RWPE2 (cell line): ENCODE results near the gene PFKP.

Experiments used
- ATAC-seq: fragments of 200-7000 bp; cut with Tn5 transposase; 3 replicates; pipeline ENCODE4 v1.9.1; 2021; ENCODE audit warnings: low read depth
- DNase-seq: peaks from one replicate; pipeline ENCODE4 v3.0.0-alpha.2; 2020; ENCODE audit warnings: low spot score
- H3K27ac ChIP-seq: fragments of 450-650 bp; 2 replicates; pipeline ENCODE4 v1.5.1; 2017; ENCODE audit warnings: mild to moderate bottlenecking; ENCODE audit not compliant: poor library complexity, severe bottlenecking
- H3K27me3 ChIP-seq: fragments of 250-450 bp; sonication (Bioruptor Pico); 2 replicates; pipeline ENCODE4 v1.5.1; 2021; ENCODE audit warnings: mild to moderate bottlenecking, moderate library complexity; ENCODE audit not compliant: insufficient read depth, poor library complexity, severe bottlenecking
- H3K36me3 ChIP-seq: fragments of 250-450 bp; sonication (Bioruptor Pico); 2 replicates; pipeline ENCODE4 v1.5.1; 2020; ENCODE audit warnings: low read depth, mild to moderate bottlenecking, moderate library complexity
- H3K4me1 ChIP-seq: fragments of 250-450 bp; sonication (Bioruptor Pico); 2 replicates; pipeline ENCODE4 v1.5.1; 2021; ENCODE audit warnings: mild to moderate bottlenecking, moderate library complexity; ENCODE audit not compliant: insufficient read depth, poor library complexity, severe bottlenecking
- H3K4me3 ChIP-seq: fragments of 250-450 bp; sonication (Bioruptor Pico); 2 replicates; pipeline ENCODE4 v1.5.1; 2021; ENCODE audit warnings: mild to moderate bottlenecking, moderate library complexity; ENCODE audit not compliant: severe bottlenecking
- H3K9me3 ChIP-seq: fragments of 250-450 bp; sonication (Bioruptor Pico); 2 replicates; pipeline ENCODE4 v1.5.1; 2021; ENCODE audit warnings: mild to moderate bottlenecking, moderate library complexity; ENCODE audit not compliant: severe bottlenecking
- CTCF ChIP-seq: fragments of 450-650 bp; IDR thresholded peaks from one replicate; pipeline ENCODE4 v1.5.1; 2017; ENCODE audit warnings: mild to moderate bottlenecking, moderate library complexity; ENCODE audit not compliant: poor library complexity, severe bottlenecking

Gene PFKP

GRCh38 chr10:3099291-3100092 is 32.1 kb downstream of the PFKP start:
- Histone ChIP-seq H3K9me3 (no peaks in the 10 kb centered on the region), H3K27me3 (no peaks in the 10 kb centered on the region), H3K4me3 (no peak overlapping the region), H3K4me1 (peaks cover 45% of the 10 kb centered on the region), H3K36me3 (peaks cover 75% of the 10 kb centered on the region), H3K27ac (peak overlapping the region; percentile 99)
- DNase-seq (no peak), ATAC-seq (peak; percentile 26)
- no peak for TF ChIP-seq CTCF

- Histone ChIP-seq H3K4me1 (peaks cover 41% of the 10 kb centered on the region), H3K27me3 (no peaks in the 10 kb centered on the region), H3K4me3 (no peak overlapping the region), H3K36me3 (peaks cover 82% of the 10 kb centered on the region), H3K9me3 (no peaks in the 10 kb centered on the region), H3K27ac (peak overlapping the region; percentile 99)
- DNase-seq (no peak), ATAC-seq (no peak)
- no peak for TF ChIP-seq CTCF
These were observed 32.9 kb downstream of the PFKP start for GRCh38 chr10:3100093-3100792.

GRCh38 chr10:3100856-3101640 is 33.7 kb downstream of the PFKP start:
- Histone ChIP-seq H3K27ac (peak overlapping the region; percentile 99), H3K9me3 (no peaks in the 10 kb centered on the region), H3K36me3 (peaks cover 90% of the 10 kb centered on the region), H3K4me3 (no peak overlapping the region), H3K27me3 (no peaks in the 10 kb centered on the region), H3K4me1 (peaks cover 36% of the 10 kb centered on the region)
- DNase-seq (no peak), ATAC-seq (no peak)
- TF ChIP-seq CTCF = no peak

GRCh38 chr10:3102720-3103427 is 35.5 kb downstream of the PFKP start:
- no peak for ATAC-seq
- peaks cover 28% of the 10 kb centered on the region for H3K4me1 ChIP-seq
- no peak for DNase-seq

More at GRCh38 chr10:3102720-3103427, 35.5 kb downstream of the PFKP start:
- no peak for TF ChIP-seq CTCF
- Histone ChIP-seq H3K36me3 (peaks cover 79% of the 10 kb centered on the region), H3K27me3 (no peaks in the 10 kb centered on the region), H3K9me3 (no peaks in the 10 kb centered on the region), H3K4me3 (no peak overlapping the region), H3K27ac (peak overlapping the region; percentile 43)
